Measurements from ENCODE around the gene SDK2. TPM values are rescaled to one million over a fixed set of nuclear protein-coding genes. Genes with fewer than 3 reads are reported as not detected.

SDK2 gene
- total and polyA plus RNA-seq, 9 of the 15 experiments (the other 6 are each of a cell fraction or from before 2014, with no cell fraction given): 0.04 TPM; not detected in 8

- TF ChIP-seq, protein P1, sequence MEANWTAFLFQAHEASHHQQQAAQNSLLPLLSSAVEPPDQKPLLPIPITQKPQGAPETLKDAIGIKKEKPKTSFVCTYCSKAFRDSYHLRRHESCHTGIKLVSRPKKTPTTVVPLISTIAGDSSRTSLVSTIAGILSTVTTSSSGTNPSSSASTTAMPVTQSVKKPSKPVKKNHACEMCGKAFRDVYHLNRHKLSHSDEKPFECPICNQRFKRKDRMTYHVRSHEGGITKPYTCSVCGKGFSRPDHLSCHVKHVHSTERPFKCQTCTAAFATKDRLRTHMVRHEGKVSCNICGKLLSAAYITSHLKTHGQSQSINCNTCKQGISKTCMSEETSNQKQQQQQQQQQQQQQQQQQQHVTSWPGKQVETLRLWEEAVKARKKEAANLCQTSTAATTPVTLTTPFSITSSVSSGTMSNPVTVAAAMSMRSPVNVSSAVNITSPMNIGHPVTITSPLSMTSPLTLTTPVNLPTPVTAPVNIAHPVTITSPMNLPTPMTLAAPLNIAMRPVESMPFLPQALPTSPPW (CRISPR knock-in tag; IDR thresholded peaks at IDR 0.05): peak; percentile 90
- TF ChIP-seq TFAM (CRISPR knock-in tag; conservative IDR thresholded peaks at IDR 0.05): no peak
- TF ChIP-seq, protein P2, sequence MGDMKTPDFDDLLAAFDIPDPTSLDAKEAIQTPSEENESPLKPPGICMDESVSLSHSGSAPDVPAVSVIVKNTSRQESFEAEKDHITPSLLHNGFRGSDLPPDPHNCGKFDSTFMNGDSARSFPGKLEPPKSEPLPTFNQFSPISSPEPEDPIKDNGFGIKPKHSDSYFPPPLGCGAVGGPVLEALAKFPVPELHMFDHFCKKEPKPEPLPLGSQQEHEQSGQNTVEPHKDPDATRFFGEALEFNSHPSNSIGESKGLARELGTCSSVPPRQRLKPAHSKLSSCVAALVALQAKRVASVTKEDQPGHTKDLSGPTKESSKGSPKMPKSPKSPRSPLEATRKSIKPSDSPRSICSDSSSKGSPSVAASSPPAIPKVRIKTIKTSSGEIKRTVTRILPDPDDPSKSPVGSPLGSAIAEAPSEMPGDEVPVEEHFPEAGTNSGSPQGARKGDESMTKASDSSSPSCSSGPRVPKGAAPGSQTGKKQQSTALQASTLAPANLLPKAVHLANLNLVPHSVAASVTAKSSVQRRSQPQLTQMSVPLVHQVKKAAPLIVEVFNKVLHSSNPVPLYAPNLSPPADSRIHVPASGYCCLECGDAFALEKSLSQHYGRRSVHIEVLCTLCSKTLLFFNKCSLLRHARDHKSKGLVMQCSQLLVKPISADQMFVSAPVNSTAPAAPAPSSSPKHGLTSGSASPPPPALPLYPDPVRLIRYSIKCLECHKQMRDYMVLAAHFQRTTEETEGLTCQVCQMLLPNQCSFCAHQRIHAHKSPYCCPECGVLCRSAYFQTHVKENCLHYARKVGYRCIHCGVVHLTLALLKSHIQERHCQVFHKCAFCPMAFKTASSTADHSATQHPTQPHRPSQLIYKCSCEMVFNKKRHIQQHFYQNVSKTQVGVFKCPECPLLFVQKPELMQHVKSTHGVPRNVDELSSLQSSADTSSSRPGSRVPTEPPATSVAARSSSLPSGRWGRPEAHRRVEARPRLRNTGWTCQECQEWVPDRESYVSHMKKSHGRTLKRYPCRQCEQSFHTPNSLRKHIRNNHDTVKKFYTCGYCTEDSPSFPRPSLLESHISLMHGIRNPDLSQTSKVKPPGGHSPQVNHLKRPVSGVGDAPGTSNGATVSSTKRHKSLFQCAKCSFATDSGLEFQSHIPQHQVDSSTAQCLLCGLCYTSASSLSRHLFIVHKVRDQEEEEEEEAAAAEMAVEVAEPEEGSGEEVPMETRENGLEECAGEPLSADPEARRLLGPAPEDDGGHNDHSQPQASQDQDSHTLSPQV (IDR thresholded peaks at IDR 0.05): peak; percentile 74
- TF ChIP-seq PHF20 (IDR thresholded peaks at IDR 0.05; ENCODE audit: partially characterized antibody): peak; percentile 66
- TF ChIP-seq POLR2A (conservative IDR thresholded peaks at IDR 0.05): peak; percentile 76
- peak; percentile 5 for TF ChIP-seq BRD9 (IDR thresholded peaks at IDR 0.05; ENCODE audit: low read depth, partially characterized antibody)
- TF ChIP-seq NFRKB (IDR thresholded peaks at IDR 0.05; ENCODE audit: low read depth): peak; percentile 25; the same call in 1 of the 2 replicates
- 0 out of 2 replicates have a peak, but pooled peaks have one; percentile 19 for TF ChIP-seq ETV1 (tag; conservative IDR thresholded peaks at IDR 0.05; ENCODE audit: low read depth)
- TF ChIP-seq, protein P3, sequence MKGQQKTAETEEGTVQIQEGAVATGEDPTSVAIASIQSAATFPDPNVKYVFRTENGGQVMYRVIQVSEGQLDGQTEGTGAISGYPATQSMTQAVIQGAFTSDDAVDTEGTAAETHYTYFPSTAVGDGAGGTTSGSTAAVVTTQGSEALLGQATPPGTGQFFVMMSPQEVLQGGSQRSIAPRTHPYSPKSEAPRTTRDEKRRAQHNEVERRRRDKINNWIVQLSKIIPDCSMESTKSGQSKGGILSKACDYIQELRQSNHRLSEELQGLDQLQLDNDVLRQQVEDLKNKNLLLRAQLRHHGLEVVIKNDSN (CRISPR knock-in tag; IDR thresholded peaks at IDR 0.05): no peak
- TF ChIP-seq ETS1 (conservative IDR thresholded peaks at IDR 0.05; ENCODE audit: control insufficient read depth, low read depth, low read length): peak; percentile 63; the same call in 1 of the 2 replicates
- TF ChIP-seq KAT7 (CRISPR knock-in tag; IDR thresholded peaks at IDR 0.05; ENCODE audit: borderline replicate concordance): peak; percentile 91; the same call in 1 of the 2 replicates
- TF ChIP-seq NUFIP1 (IDR thresholded peaks at IDR 0.05; ENCODE audit: partially characterized antibody): no peak
- no peak for TF ChIP-seq NEUROD1 (IDR thresholded peaks at IDR 0.05; ENCODE audit: borderline replicate concordance, low read depth, low read length, partially characterized antibody)
- TF ChIP-seq HMGN3 (IDR thresholded peaks at IDR 0.05; ENCODE audit: borderline replicate concordance, extremely low read depth, insufficient read length, low read depth, low read length): peak; percentile 51
- peak; percentile 66 for TF ChIP-seq JUND (IDR thresholded peaks at IDR 0.05; ENCODE audit: borderline replicate concordance, low read depth, low read length)
- peak; percentile 46; the same call in 1 of the 3 replicates for TF ChIP-seq JUND (tag; IDR thresholded peaks at IDR 0.05; ENCODE audit: borderline replicate concordance, low read depth, low read length)
- peak in 2 of 3 experiments; percentile 57 to 82 for TF ChIP-seq YY1 (IDR thresholded peaks at IDR 0.05; ENCODE audit: borderline replicate concordance in 1 of 3, control insufficient read depth in 1 of 3, extremely low read depth in 1 of 3, insufficient read depth in 3 of 3, insufficient read length in 1 of 3, insufficient replicate concordance in 2 of 3, low read depth in 1 of 3, low read length in 2 of 3)
- TF ChIP-seq ASH1L (IDR thresholded peaks at IDR 0.05; ENCODE audit: borderline replicate concordance, low read depth, partially characterized antibody): no peak
Measured at GRCh38 chr17:73311781-73312641, 332.2 kb downstream of the SDK2 start, which contains the start of gene CDC42EP4 (continued).

Data from K562 (cell line).